AG09319 (cell line): ENCODE measurements around the gene PCP4L1.

Experiments
- DNase-seq: peaks from one replicate; pipeline ENCODE4 v3.0.0-alpha.2; 2010; ENCODE audit warnings: low read depth; ENCODE audit errors: extremely low read depth
- CTCF ChIP-seq: IDR thresholded peaks from 2 replicates; pipeline ENCODE4 v1.5.1; 2011; ENCODE audit warnings: low read depth, mild to moderate bottlenecking, inconsistent platforms, low read length, moderate library complexity

The PCP4L1 gene

DNA sequence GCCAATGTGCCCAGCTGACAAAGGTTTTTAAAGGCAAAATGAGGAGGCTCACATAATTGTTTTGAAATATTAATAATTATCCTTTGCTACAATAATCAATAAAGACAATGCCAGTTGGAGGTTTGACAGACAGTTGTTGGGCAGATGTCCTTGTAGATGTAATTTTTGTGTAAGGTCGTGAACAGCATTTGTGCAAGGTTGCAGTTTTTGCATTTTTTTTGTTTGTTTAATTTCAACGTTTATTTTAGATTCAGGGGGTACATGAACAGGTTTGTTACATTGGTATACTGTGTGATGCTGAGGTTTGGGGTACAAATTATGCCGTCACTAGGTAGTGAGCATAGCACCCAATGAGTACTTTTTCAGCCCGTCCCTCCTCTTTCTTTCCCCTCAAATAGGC is 41.9 kb downstream of the PCP4L1 start:
- no peak for DNase-seq
- TF ChIP-seq CTCF, result no peak

DNA sequence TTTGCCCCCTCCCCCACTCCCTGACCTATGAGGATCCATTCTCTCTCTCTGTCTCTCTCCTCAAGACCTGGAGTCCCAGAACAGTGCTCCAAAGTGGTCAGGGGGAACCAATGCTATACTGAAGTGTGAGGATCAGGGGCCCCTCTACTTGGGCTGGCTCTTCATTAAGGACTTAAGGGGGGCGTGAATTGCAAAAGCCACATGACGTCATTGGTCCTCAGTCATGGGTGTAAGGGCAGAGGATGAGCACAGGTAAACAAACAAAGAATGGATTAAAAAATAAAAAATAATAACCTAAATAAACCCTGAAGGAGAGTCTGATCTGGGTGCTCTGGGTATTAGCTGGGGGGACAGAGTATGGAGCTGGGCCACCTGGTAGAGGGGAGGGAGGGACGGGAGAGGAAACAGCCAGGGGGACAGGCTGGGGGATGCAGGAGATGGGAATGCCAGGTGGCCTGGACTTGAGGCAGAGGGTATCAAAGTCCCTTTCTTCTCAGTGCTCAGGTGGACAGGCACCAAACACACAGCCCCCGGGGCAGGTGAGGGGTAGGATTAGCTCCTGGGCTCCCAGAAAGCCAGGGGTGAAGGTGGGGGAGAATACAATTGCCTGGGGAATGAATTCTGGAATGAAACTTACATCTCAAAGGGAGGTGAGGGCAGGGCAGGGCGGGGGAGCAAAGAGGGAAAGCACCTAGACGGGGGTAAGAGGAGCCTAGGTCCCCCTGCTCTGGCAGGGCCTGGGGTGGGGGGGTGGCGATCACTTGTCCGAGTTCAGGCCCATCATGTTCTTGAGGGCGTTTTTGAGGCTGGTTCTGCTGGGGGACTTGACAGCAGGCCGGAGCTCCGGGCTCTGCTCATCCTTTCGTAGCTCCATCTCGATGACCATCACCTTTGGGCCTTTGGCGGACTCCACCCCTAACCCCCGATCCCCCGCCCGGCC is 46.7 kb downstream of the PCP4L1 start:
- DNase-seq, result no peak
- no peak for TF ChIP-seq CTCF

DNA sequence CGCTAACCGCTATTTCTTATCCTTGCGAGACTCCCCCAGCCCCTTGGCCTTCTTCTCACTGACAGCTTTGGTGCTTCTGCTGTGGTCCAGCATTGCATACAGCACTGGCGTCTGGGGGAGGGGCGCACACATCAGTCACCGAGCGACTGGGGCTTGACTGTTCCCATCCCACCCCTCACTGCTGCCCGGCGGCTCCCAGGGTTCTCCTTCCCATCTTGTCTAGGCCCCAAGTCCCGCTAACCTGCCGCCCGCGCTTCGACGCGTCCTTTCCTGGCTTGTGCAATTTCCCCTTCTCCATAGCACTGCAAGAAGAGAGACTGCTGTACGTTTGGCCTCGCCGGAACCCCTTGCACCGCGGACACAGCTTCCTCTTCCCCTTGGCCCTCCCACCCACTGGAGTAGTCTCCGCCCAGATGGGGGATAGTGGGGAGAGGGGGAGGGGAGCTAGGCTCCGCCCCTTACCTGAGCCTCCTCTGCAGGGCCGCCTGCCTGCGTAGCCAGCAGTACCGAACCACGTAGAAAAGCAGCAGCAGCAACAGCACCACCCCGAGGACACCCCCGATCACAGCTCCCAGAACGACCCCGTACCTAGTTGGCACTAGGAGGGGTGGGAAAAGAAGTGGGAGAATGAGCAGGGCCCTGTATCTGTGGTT is 47.4 kb downstream of the PCP4L1 start:
- no peak for DNase-seq
- TF ChIP-seq CTCF, result peak; percentile 13

- no peak for DNase-seq
- no peak for TF ChIP-seq CTCF
Observed at GRCh38 chr1:161307230-161307768, 48.8 kb downstream of the PCP4L1 start.

- no peak for TF ChIP-seq CTCF
- DNase-seq, result no peak
Observed at GRCh38 chr1:161307892-161308638, 49.5 kb downstream of the PCP4L1 start.

DNA sequence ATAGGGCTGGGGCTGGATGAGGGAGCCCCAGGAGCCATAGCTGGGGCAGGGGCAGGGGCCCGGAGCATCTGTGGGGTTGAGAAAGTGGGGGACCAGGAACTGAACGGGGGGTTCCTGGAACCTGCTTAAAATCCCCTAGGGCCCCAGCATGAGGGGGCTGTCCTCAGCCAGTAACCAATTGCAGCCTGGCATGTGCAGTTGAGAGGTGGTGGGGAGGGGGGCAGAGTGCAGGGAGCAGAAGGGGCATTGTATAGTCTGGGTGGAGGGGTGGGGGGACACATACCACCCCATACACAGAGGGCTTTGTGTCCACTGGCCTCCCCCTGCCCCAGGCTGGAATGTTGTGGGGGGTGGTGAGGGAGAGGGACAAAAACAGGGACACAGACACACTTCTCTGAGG is 51.3 kb downstream of the PCP4L1 start, which contains the start of gene MPZ:
TSS of gene MPZ (minus strand) at position 101 of the 400 bp plus-strand sequence. CDS start at position 38, 63 bp downstream.
- DNase-seq, result no peak
- TF ChIP-seq CTCF, result no peak
